ENCODE data around the gene SAMD9L. TPM values are rescaled to one million over a fixed set of nuclear protein-coding genes. Genes with fewer than 3 reads are reported as not detected.

The SAMD9L gene
- total and polyA plus RNA-seq, 4 donors: 2.2 to 5.2 (median 3.8) TPM

- Histone ChIP-seq H3K27ac (ENCODE audit: low read depth in 1 of 2, low read length in 2 of 2) (no peak overlapping the region), H3K9ac (ENCODE audit: low read depth in 1 of 2, low read length in 2 of 2) (no peak overlapping the region), H3K27me3 (ENCODE audit: control insufficient read depth in 4 of 4, insufficient read depth in 4 of 4, low read length in 3 of 4) (no peaks in the 10 kb centered on the region), H3K36me3 (ENCODE audit: control insufficient read depth in 4 of 4, insufficient read depth in 3 of 4, low read depth in 1 of 4, low read length in 3 of 4) (no peaks in the 10 kb centered on the region), H3K4me3 (ENCODE audit: low read depth in 1 of 3, low read length in 3 of 3) (no peak overlapping the region), H3K9me3 (ENCODE audit: control insufficient read depth in 4 of 4, low read length in 3 of 4) (no peaks in the 10 kb centered on the region), H3K4me1 (ENCODE audit: control insufficient read depth in 4 of 4, insufficient read depth in 4 of 4, low read length in 3 of 4) (peaks cover 0 to 6% (median 3%) of the 10 kb centered on the region in 4 donors)
- no peak for DNase-seq (ENCODE audit: low spot score)
- no peak for TF ChIP-seq FOXA2 (IDR thresholded peaks at IDR 0.05)
- TF ChIP-seq YY1 (IDR thresholded peaks at IDR 0.05): no peak
- TF ChIP-seq REST (IDR thresholded peaks at IDR 0.05): no peak
- no peak for TF ChIP-seq EGR1 (IDR thresholded peaks at IDR 0.05; ENCODE audit: low read depth in 2 of 2)
- TF ChIP-seq RAD21 (IDR thresholded peaks at IDR 0.05): no peak
- no peak for TF ChIP-seq HNF4G (IDR thresholded peaks at IDR 0.05)
- TF ChIP-seq MAX (IDR thresholded peaks at IDR 0.05): no peak
- no peak for TF ChIP-seq ZBTB33 (IDR thresholded peaks at IDR 0.05)
- TF ChIP-seq NR2F2 (IDR thresholded peaks at IDR 0.05): no peak
- no peak for TF ChIP-seq SP1 (IDR thresholded peaks at IDR 0.05)
- no peak for TF ChIP-seq CTCF (IDR thresholded peaks at IDR 0.05; ENCODE audit: low read depth, low read length, missing input control)
- TF ChIP-seq RXRA (IDR thresholded peaks at IDR 0.05): no peak
- TF ChIP-seq HNF4A (conservative IDR thresholded peaks at IDR 0.05): no peak
- no peak for TF ChIP-seq TAF1 (conservative IDR thresholded peaks at IDR 0.05)
- no peak for TF ChIP-seq GABPA (IDR thresholded peaks at IDR 0.05 in 1 of 2, conservative IDR thresholded peaks at IDR 0.05 in 1 of 2)
- TF ChIP-seq ATF3 (IDR thresholded peaks at IDR 0.05): no peak
- no peak for TF ChIP-seq JUND (IDR thresholded peaks at IDR 0.05)
- no peak for TF ChIP-seq FOXA1 (IDR thresholded peaks at IDR 0.05)
- WGBS: 79% methylated on average over 4 of the region's 4 CpGs
These were observed 28.8 kb downstream of the SAMD9L start for GRCh38 chr7:93119191-93119905.
